ENCODE measurements around the gene ENAH.

ENAH gene

GRCh38 chr1:225595974-225596551, 56.9 kb downstream of the ENAH start:
- Histone ChIP-seq H3K9me3 (ENCODE audit: insufficient read depth, low read length) (no peaks in the 10 kb centered on the region), H3K4me3 (ENCODE audit: insufficient read depth, low read length, poor library complexity, severe bottlenecking) (no peak overlapping the region), H3K9ac (ENCODE audit: low read length) (no peak overlapping the region), H2AFZ (ENCODE audit: low read depth, low read length, severe bottlenecking) (no peak overlapping the region), H3K4me2 (ENCODE audit: low read depth, low read length, poor library complexity, severe bottlenecking) (no peak overlapping the region), H3K79me2 (ENCODE audit: insufficient read depth, low read length) (no peaks in the 10 kb centered on the region), H3K27me3 (ENCODE audit: low read length) (no peaks in the 10 kb centered on the region), H3K36me3 (ENCODE audit: low read length) (no peaks in the 10 kb centered on the region), H3K9me2 (replicated peaks; ENCODE audit: insufficient read depth, low read length) (no peaks in the 10 kb centered on the region), H4K20me1 (ENCODE audit: low read depth, low read length) (no peaks in the 10 kb centered on the region), H3K27ac (ENCODE audit: low read depth, low read length) (no peak overlapping the region), H3F3A (ENCODE audit: insufficient read depth) (no peaks in the 10 kb centered on the region)
- TF ChIP-seq CTCF (IDR thresholded peaks at IDR 0.05; ENCODE audit: insufficient read depth, low read length, poor library complexity, severe bottlenecking) (no peak), EZH2phosphoT487 (conservative IDR thresholded peaks at IDR 0.05; ENCODE audit: low read length) (no peak)

GRCh38 chr1:225595452-225595851, 57.5 kb downstream of the ENAH start:
- H2AFZ ChIP-seq (ENCODE audit: low read depth, low read length, severe bottlenecking) = no peak overlapping the region
- no peak overlapping the region for H3K4me2 ChIP-seq (ENCODE audit: low read depth, low read length, poor library complexity, severe bottlenecking)
- no peaks in the 10 kb centered on the region for H3K9me3 ChIP-seq (ENCODE audit: insufficient read depth, low read length)
- no peaks in the 10 kb centered on the region for H3F3A ChIP-seq (ENCODE audit: insufficient read depth)
- no peaks in the 10 kb centered on the region for H4K20me1 ChIP-seq (ENCODE audit: low read depth, low read length)
- H3K9ac ChIP-seq (ENCODE audit: low read length) = no peak overlapping the region
- H3K4me3 ChIP-seq (ENCODE audit: insufficient read depth, low read length, poor library complexity, severe bottlenecking) = no peak overlapping the region
- H3K36me3 ChIP-seq (ENCODE audit: low read length) = no peaks in the 10 kb centered on the region
- H3K27ac ChIP-seq (ENCODE audit: low read depth, low read length) = no peak overlapping the region
- H3K9me2 ChIP-seq (replicated peaks; ENCODE audit: insufficient read depth, low read length) = no peaks in the 10 kb centered on the region
- no peaks in the 10 kb centered on the region for H3K79me2 ChIP-seq (ENCODE audit: insufficient read depth, low read length)
- no peaks in the 10 kb centered on the region for H3K27me3 ChIP-seq (ENCODE audit: low read length)
- no peak for TF ChIP-seq CTCF (IDR thresholded peaks at IDR 0.05; ENCODE audit: insufficient read depth, low read length, poor library complexity, severe bottlenecking)
- TF ChIP-seq EZH2phosphoT487 (conservative IDR thresholded peaks at IDR 0.05; ENCODE audit: low read length) = no peak

GRCh38 chr1:225593414-225593813, 59.5 kb downstream of the ENAH start:
- Histone ChIP-seq H3K36me3 (ENCODE audit: low read length) (no peaks in the 10 kb centered on the region), H3K79me2 (ENCODE audit: insufficient read depth, low read length) (no peaks in the 10 kb centered on the region), H2AFZ (ENCODE audit: low read depth, low read length, severe bottlenecking) (no peak overlapping the region), H3F3A (ENCODE audit: insufficient read depth) (no peaks in the 10 kb centered on the region), H3K9ac (ENCODE audit: low read length) (no peak overlapping the region), H3K9me2 (replicated peaks; ENCODE audit: insufficient read depth, low read length) (no peaks in the 10 kb centered on the region), H3K4me3 (ENCODE audit: insufficient read depth, low read length, poor library complexity, severe bottlenecking) (no peak overlapping the region), H3K27me3 (ENCODE audit: low read length) (no peaks in the 10 kb centered on the region), H3K27ac (ENCODE audit: low read depth, low read length) (no peak overlapping the region), H3K9me3 (ENCODE audit: insufficient read depth, low read length) (no peaks in the 10 kb centered on the region), H4K20me1 (ENCODE audit: low read depth, low read length) (no peaks in the 10 kb centered on the region), H3K4me2 (ENCODE audit: low read depth, low read length, poor library complexity, severe bottlenecking) (no peak overlapping the region)
- TF ChIP-seq CTCF (IDR thresholded peaks at IDR 0.05; ENCODE audit: insufficient read depth, low read length, poor library complexity, severe bottlenecking) (no peak), EZH2phosphoT487 (conservative IDR thresholded peaks at IDR 0.05; ENCODE audit: low read length) (no peak)
